Measurements from ENCODE around the gene MRPS6.

MRPS6 gene

DNA sequence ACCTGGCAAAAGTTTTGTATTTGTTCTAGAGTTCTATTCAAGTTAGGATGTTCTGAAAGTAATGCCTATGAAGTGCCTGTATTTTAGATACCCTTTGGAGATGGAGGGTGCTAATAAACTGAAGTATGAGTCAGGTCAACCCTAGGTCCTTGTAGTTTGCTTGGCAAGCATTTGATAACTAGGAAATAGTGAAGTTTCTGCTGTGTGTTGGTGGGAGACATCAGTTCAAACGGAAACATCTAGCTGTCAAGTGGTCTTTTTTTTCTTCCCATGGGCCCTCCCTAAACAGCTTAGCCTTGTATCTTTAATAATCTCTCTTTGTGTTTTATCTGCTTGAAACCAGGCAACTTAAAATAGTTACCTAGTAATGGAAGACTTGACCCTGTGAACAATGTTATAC lies 4.5 kb downstream of the MRPS6 start:
- no peak for DNase-seq (ENCODE audit: low read depth)
- no peak overlapping the region for H3K4me3 ChIP-seq (ENCODE audit: low read depth, low read length)
- TF ChIP-seq, protein P1, sequence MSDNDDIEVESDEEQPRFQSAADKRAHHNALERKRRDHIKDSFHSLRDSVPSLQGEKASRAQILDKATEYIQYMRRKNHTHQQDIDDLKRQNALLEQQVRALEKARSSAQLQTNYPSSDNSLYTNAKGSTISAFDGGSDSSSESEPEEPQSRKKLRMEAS (IDR thresholded peaks at IDR 0.05; ENCODE audit: low read depth, low read length) = no peak
- TF ChIP-seq MYC (IDR thresholded peaks at IDR 0.05; ENCODE audit: low read depth, low read length) (no peak), POLR2A (IDR thresholded peaks at IDR 0.05; ENCODE audit: extremely low read depth, insufficient read length) (no peak)
- TF ChIP-seq, protein P2, sequence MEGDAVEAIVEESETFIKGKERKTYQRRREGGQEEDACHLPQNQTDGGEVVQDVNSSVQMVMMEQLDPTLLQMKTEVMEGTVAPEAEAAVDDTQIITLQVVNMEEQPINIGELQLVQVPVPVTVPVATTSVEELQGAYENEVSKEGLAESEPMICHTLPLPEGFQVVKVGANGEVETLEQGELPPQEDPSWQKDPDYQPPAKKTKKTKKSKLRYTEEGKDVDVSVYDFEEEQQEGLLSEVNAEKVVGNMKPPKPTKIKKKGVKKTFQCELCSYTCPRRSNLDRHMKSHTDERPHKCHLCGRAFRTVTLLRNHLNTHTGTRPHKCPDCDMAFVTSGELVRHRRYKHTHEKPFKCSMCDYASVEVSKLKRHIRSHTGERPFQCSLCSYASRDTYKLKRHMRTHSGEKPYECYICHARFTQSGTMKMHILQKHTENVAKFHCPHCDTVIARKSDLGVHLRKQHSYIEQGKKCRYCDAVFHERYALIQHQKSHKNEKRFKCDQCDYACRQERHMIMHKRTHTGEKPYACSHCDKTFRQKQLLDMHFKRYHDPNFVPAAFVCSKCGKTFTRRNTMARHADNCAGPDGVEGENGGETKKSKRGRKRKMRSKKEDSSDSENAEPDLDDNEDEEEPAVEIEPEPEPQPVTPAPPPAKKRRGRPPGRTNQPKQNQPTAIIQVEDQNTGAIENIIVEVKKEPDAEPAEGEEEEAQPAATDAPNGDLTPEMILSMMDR (IDR thresholded peaks at IDR 0.05; ENCODE audit: low read depth, low read length) = no peak

DNA sequence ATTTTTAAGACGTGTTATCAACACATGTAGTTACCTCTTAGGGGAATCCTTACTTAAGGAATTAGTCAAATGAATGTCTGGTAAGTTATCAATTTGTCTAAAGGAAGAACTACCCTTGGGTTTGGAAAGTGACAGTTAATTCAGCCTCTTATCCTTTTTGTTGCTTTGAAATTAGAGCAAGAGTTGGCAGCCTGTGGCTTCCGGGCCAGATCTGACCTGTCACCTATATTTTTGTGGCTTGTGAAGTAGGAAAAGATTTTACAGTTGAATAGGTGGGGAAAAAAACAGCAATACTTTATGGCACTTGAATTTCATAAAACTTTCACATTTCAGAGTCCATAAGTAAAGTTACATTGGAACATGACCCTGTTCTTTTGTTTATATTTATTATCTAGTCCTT lies 5.5 kb downstream of the MRPS6 start:
- no peak for DNase-seq (ENCODE audit: low read depth)
- TF ChIP-seq POLR2A (IDR thresholded peaks at IDR 0.05; ENCODE audit: extremely low read depth, insufficient read length) (no peak), MYC (IDR thresholded peaks at IDR 0.05; ENCODE audit: low read depth, low read length) (no peak)
- TF ChIP-seq, protein P2 (IDR thresholded peaks at IDR 0.05; ENCODE audit: low read depth, low read length) = no peak
- TF ChIP-seq, protein P1 (IDR thresholded peaks at IDR 0.05; ENCODE audit: low read depth, low read length) = no peak
- H3K4me3 ChIP-seq (ENCODE audit: low read depth, low read length) = no peak overlapping the region

DNA sequence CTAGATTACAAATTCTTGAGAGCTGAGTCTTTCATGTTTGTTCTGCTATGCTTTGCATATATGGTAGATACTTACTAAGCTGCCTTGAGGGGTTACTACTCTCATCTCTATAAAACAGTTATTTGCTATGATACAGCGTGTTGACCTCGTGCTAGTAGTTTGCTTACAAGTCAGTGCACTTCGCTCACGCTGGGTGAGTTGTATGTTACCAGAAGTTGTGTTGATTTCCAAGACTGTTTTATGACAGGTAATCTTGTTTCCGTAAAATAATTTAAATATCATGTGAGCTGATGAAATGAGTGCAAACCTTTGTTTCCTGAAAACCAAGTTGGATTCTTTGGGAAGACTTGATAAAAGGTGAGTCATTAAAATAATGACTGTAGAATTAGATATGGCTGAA lies 7.3 kb downstream of the MRPS6 start:
- DNase-seq (ENCODE audit: low read depth) = no peak

DNA sequence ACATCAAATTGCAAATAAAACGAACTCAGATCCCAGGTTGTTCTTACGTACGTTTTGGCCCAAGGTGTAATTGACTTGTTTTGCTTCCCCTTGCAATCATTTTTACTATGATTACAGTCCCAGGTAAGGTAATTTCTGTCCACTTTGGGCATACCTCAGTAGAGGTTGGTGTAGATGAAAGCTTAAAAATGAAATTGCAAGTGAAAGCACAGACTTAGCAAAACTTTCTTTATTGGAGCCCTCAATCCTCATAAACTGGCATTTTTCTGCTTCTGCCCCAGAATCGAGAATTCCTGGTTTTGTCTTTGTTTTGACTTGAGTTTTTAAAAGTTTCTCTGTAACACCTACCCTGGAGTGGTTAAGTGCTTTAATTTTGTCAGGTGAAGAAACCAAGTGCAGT lies 9.4 kb downstream of the MRPS6 start:
- no peak for DNase-seq (ENCODE audit: low read depth)
- TF ChIP-seq MYC (IDR thresholded peaks at IDR 0.05; ENCODE audit: low read depth, low read length) (no peak), POLR2A (IDR thresholded peaks at IDR 0.05; ENCODE audit: extremely low read depth, insufficient read length) (no peak)
- TF ChIP-seq, protein P1 (IDR thresholded peaks at IDR 0.05; ENCODE audit: low read depth, low read length) = no peak
- TF ChIP-seq, protein P2 (IDR thresholded peaks at IDR 0.05; ENCODE audit: low read depth, low read length) = no peak
- H3K4me3 ChIP-seq (ENCODE audit: low read depth, low read length) = no peak overlapping the region

More for the DNA sequence above, 7.3 kb downstream of the MRPS6 start:
- no peak overlapping the region for H3K4me3 ChIP-seq (ENCODE audit: low read depth, low read length)
- TF ChIP-seq MYC (IDR thresholded peaks at IDR 0.05; ENCODE audit: low read depth, low read length) (no peak), POLR2A (IDR thresholded peaks at IDR 0.05; ENCODE audit: extremely low read depth, insufficient read length) (no peak)
- TF ChIP-seq, protein P1 (IDR thresholded peaks at IDR 0.05; ENCODE audit: low read depth, low read length) = no peak
- TF ChIP-seq, protein P2 (IDR thresholded peaks at IDR 0.05; ENCODE audit: low read depth, low read length) = no peak

DNA sequence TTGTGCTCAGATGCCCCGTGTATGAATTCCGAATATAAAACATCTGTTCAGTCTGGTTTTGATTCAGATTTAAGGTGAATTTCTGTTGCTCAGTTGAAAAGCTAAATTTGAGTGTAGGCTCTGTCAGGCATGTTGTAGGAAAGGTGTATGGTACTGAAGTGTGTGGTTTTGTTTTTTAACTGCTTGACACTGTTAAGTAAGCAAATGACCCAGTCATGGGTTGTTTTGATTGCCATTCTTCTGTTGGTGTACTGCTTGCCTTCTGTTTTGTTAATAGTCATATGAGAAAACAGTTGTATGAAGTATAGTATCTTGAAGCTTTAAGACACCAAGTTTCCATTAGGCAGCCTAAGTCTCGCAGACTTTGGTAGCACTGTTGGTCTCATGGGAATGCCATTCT lies 10.0 kb downstream of the MRPS6 start:
- H3K4me3 ChIP-seq (ENCODE audit: low read depth, low read length) = no peak overlapping the region
- DNase-seq (ENCODE audit: low read depth) = no peak
- TF ChIP-seq, protein P2 (IDR thresholded peaks at IDR 0.05; ENCODE audit: low read depth, low read length) = no peak
- TF ChIP-seq MYC (IDR thresholded peaks at IDR 0.05; ENCODE audit: low read depth, low read length) (no peak), POLR2A (IDR thresholded peaks at IDR 0.05; ENCODE audit: extremely low read depth, insufficient read length) (no peak)
- TF ChIP-seq, protein P1 (IDR thresholded peaks at IDR 0.05; ENCODE audit: low read depth, low read length) = no peak

DNA sequence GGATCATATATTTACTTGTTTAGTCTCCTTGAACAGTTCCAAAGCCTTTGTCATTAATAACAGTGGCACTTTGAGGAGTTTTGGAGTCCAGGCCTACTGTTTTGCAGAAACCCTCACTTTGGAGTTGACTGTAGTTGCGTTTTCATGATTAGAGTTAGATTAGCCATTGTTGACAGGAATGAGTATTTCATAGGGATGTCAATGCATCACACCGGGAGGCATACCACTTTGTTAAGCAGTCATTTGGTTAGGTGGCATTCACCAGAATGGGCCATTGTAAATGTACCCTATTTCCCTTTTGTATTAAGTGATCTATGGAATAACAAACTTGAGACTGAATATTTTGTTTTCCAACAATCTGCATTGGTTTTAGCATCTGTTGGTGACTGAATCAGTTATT lies 11.8 kb downstream of the MRPS6 start:
- no peak for TF ChIP-seq POLR2A (IDR thresholded peaks at IDR 0.05; ENCODE audit: extremely low read depth, insufficient read length)
- TF ChIP-seq, protein P2 (IDR thresholded peaks at IDR 0.05; ENCODE audit: low read depth, low read length) = no peak
- TF ChIP-seq, protein P1 (IDR thresholded peaks at IDR 0.05; ENCODE audit: low read depth, low read length) = no peak
- no peak for TF ChIP-seq MYC (IDR thresholded peaks at IDR 0.05; ENCODE audit: low read depth, low read length)
- DNase-seq (ENCODE audit: low read depth) = no peak
- no peak overlapping the region for H3K4me3 ChIP-seq (ENCODE audit: low read depth, low read length)

Measured in NB4 (cell line).